HG02884 (cell line): ENCODE results near the gene ABCB8.
"Not testable (repeated sequence)": the region's sequence is repeated elsewhere in the genome, so short reads cannot be mapped to it uniquely, and the experiment has no call there.

Experiments
- ATAC-seq: cut with Tn5 transposase; IDR thresholded peaks from one replicate; pipeline ENCODE4 v1.9.1; 2021; ENCODE audit warnings: mild to moderate bottlenecking, moderate library complexity; ENCODE audit not compliant: unreplicated experiment

Gene ABCB8

DNA sequence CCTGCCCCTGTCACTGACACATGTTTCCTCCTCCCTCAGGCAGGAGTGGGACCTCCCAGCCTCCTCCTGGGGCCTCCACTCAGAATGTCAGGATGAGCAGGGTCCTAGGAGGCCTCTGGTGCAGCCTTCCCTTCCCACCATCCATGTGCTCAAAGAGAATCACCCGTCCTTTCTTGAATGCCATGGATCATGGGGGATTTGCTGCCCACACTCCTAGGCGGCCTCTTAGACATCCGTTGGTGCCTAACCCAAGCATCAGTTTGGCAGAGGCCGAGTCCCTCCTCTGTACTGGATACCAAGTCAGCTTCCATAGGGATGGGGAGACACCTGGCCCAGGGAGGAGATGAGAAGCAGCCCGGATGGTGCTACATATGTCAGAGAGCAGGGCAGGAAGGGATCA lies 30.4 kb upstream of the ABCB8 start:
- no peak for ATAC-seq

DNA sequence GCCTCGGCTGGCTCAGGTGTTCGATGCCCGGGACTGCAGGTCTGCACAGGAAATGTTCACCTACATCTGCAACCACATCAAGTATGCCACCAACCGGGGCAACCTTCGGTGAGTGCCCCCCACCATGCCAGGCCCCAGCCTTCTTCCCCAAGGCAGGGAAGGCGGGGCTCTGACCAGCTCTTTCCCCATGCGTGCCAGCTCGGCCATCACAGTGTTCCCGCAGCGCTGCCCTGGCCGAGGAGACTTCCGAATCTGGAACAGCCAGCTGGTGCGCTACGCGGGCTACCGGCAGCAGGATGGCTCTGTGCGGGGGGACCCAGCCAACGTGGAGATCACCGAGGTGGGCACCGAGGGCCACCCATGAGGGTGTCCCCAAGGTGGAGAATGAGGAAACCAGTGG lies 29.9 kb upstream of the ABCB8 start:
- no peak for ATAC-seq

DNA sequence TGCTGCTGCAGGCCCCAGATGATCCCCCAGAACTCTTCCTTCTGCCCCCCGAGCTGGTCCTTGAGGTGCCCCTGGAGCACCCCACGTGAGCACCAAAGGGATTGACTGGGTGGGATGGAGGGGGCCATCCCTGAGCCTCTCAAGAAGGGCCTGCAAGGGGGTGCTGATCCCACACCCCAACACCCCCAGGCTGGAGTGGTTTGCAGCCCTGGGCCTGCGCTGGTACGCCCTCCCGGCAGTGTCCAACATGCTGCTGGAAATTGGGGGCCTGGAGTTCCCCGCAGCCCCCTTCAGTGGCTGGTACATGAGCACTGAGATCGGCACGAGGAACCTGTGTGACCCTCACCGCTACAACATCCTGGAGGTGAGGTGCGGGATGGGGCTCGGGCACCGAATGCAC lies 29.2 kb upstream of the ABCB8 start:
- no peak for ATAC-seq

DNA sequence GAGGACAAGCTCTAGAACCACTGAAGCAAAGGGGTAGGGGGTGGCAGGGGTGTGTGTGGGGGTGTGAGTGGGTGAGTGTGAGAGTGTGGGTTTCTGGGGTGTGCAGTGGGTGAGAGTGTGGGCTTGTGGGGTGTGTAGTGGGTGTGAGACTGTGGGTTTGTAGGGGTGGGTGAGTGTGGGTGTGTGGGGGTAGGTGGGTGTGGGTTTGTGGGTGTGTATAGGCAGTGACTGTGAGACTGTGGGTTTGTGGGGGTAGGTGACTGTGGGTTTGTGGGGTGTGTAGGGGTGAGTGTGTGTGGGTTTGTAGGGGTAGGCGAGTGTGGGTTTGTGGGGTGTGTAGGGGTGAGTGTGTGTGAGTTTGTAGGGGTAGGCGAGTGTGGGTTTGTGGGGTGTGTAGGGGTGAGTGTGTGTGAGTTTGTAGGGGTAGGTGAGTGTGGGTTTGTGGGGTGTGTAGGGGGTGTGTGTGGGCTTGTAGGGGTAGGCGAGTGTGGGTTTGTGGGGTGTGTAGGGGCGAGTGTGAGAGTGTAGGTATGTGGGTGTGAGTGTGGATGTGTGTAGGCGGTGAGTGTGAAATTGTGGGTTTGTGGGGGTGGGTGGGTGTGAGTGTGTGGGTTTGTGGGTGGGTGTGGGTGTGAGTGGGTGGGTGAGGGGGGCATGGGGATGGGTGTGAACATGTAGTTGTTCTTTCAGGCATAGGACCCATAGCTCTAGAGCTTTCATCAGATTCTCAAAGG lies 28.6 kb upstream of the ABCB8 start:
- ATAC-seq: no peak

DNA sequence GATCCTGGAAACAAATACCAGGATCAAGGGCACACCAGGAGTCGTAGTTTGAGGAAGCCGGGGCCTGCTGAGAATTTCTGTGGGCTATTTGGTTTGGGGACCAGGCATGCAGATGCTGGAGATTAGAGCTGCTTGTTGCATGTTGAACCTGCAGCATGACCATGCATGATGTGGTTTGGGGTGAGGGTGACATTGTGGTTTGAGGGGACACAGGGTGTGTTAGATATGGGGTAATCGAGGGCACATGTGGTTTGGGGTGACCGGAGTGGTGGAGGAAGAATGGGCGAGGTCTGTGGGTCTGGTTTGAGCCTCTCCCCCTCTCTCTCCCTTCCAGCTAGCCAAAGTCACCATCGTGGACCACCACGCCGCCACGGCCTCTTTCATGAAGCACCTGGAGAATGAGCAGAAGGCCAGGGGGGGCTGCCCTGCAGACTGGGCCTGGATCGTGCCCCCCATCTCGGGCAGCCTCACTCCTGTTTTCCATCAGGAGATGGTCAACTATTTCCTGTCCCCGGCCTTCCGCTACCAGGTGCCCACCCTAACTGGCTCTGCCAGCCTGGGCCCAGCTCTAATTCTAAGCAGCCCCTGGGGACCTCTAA lies 27.3 kb upstream of the ABCB8 start:
- no peak for ATAC-seq

DNA sequence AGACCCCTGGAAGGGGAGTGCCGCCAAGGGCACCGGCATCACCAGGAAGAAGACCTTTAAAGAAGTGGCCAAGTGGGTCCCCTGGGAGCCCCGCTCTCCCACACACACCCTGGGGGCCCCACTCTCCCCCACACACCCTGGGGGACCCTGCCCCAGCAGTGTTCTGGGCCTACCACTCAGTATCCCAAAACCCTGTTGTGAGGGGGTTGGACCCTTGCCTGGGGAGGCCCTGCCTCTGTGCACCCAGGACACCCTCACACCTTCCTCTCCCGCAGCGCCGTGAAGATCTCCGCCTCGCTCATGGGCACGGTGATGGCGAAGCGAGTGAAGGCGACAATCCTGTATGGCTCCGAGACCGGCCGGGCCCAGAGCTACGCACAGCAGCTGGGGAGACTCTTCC lies 26.7 kb upstream of the ABCB8 start:
- ATAC-seq: no peak

DNA sequence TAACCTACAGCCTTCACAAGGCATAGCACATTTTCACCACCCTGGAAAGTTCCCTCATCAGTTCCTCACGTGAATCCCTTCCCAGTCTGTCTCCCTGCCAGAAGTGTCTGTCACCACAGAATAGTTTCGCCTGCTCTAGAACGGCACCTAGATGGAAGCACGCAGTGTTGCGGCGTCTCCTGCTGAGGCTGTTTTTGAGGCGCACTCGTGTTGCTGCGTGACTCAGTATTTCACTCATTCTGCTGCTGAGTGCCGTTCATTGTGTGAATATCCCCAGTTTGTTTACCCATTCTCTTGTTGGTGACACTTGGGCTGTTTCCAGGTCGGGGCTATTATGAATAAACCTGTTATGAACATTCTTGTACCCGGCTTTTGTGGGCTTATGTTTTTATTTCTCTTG lies 24.7 kb upstream of the ABCB8 start:
- no peak for ATAC-seq

DNA sequence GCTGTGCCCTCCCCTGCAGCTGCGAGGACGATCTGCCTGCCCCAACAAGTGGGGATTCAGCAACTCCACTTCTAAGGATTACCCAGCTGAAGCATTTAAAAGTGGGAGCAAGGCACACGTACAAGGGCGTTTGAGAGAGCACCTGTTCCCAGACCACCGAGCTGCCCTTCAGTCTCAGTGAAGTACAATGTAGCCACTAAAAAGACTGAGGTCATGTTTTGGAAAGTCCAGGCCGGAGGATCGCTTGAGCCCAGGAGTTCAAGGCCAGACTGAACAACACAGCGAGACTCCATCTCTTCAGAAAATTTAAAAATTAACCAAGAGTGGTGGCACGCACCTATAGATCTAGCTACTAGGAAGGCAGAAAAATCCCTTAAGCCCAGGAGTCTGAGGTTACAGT lies 22.7 kb upstream of the ABCB8 start:
- ATAC-seq: no peak

DNA sequence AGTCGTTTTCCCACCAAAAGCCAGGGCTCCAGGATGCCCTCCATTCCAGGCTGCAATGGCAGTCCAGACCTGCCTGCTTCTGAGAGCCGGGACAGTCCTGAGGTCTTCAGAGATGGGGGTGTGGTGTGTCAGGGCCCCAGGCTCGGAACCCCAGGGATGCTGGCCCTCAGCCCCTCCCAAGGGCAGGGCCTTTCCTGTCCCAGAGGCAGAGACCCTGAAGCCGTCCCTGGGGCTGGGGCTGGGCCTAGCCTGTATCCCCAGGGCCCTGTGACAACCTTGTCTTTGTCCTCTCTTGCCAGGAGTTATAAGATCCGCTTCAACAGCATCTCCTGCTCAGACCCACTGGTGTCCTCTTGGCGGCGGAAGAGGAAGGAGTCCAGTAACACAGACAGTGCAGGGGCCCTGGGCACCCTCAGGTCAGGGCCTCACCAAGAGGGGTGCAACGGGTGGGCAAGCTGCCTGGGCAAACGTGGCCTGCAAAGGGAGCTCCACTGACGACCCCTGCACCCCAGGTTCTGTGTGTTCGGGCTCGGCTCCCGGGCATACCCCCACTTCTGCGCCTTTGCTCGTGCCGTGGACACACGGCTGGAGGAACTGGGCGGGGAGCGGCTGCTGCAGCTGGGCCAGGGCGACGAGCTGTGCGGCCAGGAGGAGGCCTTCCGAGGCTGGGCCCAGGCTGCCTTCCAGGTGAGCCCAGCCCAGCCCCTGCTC lies 21.5 kb upstream of the ABCB8 start:
- ATAC-seq: no peak

DNA sequence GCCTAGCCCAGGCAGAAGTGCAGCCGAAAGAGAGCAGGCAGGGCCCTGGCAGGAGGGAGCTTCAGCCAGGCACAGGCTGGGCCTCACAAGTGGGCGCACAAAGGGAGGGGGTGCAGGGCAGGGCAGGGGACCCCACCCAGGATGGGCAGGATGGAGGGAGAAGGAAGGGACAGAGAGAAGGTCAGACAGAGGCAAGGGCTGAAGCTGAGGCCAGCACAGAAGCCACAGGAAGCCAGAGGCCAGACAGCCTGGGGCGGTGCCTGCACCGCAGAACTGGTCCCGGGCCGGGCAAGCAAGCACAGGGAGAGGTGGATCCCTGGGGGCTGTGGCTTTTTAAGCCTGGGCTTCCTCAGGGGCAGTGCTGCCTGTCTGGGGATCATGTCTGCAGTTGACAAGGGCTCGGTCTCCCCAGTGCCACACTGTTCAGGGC lies 20.8 kb upstream of the ABCB8 start:
- ATAC-seq: no peak

DNA sequence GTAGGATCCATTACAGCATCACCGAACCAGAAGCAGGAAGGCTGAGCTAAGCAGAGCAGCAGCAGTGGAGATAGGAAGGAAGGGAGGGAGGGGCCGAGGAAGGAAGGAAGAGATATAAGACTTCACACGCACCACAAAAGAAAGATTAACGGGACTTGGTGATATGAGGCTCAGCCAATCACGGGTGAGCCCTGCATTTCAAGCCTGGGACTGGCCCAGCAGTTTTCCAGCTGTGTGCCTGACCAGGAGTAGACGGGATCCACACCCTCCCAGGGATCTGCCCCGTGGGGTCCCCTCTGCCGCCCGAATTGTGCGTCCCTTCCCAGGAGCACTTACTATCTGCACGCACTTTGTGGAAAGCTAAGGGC lies 20.1 kb upstream of the ABCB8 start:
- no peak for ATAC-seq

DNA sequence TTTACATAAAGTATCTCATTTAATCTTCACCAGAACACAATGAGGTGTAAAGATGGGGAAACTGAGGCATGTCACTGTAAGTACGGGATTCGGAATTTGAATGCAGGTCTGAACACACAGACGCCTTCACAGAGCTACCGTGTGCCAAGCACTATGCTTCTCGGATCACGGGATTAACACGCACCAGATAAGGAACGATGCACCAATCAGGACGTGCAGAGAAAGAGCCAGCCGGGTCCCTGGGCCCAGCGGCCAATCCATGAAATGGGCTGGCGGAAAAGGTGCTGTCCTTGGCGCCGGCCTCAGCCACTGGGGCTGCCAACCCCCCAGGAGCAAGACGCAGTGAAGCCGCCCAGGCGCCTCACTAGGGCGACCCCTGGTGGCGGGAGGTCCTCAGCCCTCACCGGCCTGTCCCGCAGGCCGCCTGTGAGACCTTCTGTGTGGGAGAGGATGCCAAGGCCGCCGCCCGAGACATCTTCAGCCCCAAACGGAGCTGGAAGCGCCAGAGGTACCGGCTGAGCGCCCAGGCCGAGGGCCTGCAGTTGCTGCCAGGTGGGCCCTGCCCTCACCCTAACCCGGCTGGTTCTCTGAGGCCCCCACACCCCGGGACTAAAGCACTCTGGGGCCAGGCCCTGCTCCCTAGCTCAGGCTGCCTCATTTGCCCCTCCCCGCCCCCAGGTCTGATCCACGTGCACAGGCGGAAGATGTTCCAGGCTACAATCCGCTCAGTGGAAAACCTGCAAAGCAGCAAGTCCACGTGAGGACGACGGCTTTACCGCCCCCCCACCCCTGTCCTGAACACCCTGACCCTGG lies 19.5 kb upstream of the ABCB8 start:
- ATAC-seq: peak; percentile 90

DNA sequence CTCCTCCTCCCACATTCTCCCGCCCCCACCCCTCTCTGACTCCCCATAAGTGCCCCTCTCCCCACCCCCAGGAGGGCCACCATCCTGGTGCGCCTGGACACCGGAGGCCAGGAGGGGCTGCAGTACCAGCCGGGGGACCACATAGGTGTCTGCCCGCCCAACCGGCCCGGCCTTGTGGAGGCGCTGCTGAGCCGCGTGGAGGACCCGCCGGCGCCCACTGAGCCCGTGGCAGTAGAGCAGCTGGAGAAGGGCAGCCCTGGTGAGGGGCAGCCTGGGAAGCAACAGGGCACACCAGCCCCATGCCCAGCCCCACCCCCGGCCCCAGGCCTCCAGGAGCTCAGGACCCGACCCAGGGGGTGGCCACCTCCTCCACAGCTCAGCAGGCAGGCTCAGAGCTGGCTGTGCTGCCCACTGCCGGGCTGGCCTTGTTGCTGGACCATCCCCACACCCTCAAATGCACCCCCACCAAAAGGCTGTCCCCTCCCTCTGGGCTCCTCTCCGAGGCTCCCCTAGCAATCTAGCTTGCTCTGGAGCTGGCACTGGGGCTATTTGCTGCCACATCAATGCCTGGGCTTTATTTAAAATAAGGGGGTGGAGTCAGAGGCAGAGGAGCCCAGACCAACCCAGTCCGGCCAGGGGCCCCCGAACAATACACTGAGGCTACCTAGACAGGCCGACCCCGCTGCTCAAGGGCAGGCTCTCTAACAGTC lies 18.8 kb upstream of the ABCB8 start:
- ATAC-seq: no peak

DNA sequence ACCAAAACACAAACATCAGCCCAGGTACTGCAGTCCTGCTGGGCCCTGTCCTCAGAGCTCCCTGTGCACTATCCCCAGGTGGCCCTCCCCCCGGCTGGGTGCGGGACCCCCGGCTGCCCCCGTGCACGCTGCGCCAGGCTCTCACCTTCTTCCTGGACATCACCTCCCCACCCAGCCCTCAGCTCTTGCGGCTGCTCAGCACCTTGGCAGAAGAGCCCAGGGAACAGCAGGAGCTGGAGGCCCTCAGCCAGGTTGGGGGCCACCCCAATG lies 18.3 kb upstream of the ABCB8 start:
- ATAC-seq: no peak

DNA sequence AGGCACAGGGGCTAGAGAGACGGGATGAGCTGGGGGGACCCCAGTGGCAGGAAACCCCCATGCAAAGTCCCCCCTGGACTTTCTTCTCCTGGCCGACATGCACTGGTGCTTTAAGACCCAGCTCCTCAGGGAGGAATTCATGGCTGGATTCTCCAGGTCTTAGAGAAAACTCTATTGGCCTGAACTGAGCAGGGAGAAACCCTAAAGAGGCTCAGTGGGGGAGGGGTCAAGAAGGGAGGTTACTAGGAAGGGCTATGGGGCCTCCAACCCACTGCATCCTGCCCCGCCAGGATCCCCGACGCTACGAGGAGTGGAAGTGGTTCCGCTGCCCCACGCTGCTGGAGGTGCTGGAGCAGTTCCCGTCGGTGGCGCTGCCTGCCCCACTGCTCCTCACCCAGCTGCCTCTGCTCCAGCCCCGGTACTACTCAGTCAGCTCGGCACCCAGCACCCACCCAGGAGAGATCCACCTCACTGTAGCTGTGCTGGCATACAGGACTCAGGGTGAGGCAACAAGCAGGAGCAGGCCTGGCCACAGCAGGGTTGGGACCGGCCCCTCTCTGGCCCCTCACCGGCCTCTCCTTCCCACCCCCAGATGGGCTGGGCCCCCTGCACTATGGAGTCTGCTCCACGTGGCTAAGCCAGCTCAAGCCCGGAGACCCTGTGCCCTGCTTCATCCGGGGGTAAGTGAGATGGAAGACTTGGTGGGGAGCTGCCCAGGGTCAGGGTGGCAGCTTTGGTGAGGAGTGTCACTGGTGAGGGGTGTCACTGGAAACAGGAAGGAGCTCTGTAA lies 17.7 kb upstream of the ABCB8 start:
- no peak for ATAC-seq

DNA sequence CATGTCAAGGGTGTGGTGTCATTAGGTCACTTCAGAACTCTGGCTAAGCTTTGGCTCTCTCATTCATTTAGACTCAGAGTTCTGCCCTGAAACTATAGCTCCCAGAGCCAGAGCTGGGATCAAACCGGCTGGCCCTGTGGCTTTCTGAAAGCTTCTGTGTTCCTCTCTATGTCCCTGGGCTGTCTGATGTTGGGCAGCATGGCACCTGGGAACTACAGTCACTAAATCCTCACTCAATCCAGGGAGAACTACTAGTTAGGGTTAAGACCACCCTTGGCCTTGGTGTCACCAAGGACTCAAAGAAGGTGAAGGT lies 17.2 kb upstream of the ABCB8 start:
- ATAC-seq: no peak

DNA sequence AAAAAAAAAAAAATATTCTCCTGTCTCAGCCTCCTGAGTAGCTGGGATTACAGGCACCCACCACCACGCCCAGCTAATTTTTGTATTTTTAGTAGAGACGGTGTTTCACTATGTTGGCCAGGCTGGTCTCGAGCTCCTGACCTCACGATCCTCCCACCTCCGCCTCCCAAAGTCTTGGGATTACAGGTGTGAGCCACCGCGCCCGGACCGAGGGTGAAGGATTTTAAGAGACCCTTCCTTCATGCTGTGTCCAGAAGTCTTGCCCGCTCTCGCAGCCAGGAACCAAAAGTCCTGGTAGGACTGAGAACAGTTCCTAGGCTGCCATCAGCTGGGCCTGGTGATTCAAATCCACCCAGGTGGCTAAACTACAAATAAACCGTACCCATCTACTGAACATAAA lies 16.6 kb upstream of the ABCB8 start:
- ATAC-seq: not testable (repeated sequence)

DNA sequence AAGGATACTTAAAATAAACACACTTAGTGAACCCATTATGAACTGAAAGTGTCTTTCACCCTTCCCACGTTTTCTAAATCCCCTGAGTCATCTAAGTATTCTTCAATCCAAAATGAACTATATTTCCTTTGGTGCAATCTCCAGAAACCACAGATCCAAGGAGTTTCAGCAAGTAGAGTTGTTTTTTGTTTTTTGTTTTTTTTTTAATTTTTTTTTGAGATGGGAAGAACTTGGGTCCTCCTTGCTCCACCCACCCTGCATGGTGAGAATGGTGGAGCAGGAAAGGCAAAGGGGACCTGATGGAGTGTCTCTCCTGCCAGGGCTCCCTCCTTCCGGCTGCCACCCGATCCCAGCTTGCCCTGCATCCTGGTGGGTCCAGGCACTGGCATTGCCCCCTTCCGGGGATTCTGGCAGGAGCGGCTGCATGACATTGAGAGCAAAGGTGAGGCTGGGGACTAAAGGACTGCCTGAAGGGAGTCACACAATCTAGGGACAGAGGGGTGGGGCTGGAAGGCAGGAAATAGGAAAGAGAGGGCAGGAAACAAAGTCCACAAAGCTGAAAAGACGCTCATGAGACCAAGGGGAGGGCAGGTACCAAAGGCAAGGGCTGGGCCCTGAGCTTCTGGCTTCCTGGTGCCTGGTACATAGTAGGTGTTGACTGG lies 16.1 kb upstream of the ABCB8 start:
- no peak for ATAC-seq

DNA sequence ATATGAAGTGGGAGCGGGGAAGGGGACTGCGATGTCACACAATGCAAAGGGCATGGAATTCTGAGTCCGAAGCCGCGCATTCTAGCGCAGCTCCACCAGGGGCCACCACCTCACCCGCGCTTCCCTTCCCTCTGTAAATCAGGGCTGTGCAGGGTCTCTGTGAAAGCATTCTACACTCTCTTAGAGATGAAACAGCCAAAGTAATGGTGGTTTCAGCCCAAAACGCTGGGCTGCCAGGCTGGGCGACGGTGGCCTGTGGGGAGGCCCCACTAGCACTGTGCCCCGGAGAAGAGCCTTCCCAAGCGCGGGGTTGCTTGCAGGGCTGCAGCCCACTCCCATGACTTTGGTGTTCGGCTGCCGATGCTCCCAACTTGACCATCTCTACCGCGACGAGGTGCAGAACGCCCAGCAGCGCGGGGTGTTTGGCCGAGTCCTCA lies 15.3 kb upstream of the ABCB8 start:
- ATAC-seq: no peak

DNA sequence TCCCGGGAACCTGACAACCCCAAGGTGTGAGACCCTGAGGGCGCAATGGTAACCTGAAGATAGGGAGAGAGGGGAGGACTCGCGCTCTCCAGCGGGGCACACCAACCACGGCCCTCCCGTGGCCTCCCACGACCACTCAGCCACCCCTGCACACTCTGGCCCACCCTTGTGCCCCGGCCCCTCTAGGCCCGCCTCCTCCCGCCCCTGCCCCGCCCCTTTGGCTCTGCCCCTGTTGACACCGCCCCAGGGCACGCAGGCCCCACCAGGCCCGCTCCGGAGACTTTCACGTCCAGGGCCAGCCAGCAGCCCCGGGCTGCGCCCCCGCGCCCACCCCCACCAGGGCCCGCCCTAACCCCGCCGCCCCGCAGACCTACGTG lies 14.9 kb upstream of the ABCB8 start:
- no peak for ATAC-seq
